ENCODE data around the gene SMIM30. TPM values are rescaled to one million over a fixed set of nuclear protein-coding genes. Genes with fewer than 3 reads are reported as not detected.
A peak's percentile ranks its signal among the peaks of the same experiment; 100 is the strongest.
"Not testable (repeated sequence)": the region's sequence is repeated elsewhere in the genome, so short reads cannot be mapped to it uniquely, and the experiment has no call there.

Gene SMIM30, protein sequence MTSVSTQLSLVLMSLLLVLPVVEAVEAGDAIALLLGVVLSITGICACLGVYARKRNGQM
- 100 to 1,000 TPM in 1 of 4 donors, 10 to 100 TPM in 3; 49.9 to 113 (median 83.3) TPM for polyA plus RNA-seq (ENCODE audit: insufficient read length in 4 of 4)

DNA sequence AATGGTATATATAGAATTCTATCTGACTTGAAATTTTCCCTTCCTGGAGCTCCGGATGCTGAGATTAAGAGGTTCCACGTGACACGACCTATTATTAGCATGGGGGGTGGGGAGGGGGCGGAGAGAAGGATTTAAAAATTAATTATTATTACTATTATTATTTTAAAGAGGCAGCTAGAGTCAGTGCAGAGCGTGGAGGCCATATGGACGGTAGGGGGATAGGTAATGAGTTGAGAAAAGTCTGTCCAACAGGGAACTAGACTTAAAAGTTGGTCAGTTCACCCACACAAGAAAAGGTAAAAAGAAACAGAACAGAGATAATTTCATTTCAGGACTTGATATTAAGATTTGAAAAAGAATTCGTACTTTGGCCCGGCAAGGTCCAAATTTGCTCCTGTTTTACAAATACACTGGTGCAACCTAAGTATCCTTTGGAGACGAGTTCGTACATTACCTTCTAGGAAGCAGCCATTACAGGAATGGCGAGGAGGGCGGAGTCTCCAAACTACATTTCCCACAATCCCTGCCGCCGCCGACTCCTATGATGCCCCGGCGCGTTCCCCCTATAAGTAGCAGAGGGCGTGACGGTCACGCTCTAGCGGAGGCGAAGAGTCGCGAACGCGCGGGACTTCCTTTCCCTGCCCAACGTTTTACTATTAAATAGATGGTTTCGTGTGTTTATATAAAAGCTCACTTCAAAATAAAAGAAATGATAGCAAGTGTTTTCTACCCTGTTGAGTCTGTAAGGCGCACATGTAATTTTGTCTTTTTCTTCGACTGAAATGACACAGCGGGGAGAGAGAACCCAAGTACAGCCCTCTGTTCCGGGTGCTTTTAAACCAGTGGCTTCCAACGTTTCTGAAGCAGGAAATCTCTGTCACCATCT is at the start of gene SMIM30:
SMIM30 (minus strand) TSS at position 481 of the 886 bp plus-strand sequence. CDS start 976 bp downstream, outside the sequence.
- peak; percentile 82 to 88 (median 86) for DNase-seq (ENCODE audit: low read depth in 4 of 4, low spot score in 3 of 4)

DNA sequence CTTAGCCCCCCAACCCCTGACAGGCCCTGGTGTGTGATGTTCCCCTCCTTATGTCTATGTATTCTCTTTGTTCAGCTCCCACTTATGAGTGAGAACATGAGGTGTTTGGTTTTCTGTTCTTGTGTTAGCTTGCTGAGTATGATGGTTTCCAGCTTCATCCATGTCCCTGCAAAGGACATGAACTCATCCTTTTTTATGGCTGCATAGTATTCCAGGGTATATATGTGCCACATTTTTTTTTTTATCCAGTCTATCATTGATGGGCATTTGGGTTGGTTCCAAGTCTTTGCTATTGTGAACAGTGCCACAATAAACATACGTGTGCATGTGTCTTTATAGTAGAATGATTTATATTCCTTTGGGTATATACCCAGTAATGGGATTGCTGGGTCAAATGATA is 47.8 kb upstream of the SMIM30 start:
- DNase-seq (ENCODE audit: low read depth in 4 of 4, low spot score in 3 of 4): not testable (repeated sequence)

DNA sequence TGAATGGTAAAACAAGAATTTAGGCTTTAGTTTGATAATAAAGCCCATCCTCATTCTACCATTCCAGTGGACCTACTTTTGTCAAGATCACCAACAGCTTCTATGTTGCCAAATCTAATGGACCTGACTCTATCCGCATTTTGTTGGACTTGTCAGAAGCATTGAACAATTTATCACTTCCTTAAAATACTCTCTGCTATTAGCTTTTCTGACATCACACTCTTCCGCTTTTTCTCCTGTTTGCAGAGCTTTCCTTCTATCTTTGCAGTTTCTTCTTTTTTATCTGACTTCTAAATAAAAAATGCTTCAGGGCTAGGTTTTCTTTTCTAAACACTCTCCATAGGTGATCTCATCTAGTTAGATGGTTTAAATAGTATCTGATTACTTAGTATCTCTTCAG is 42.7 kb upstream of the SMIM30 start:
- DNase-seq (ENCODE audit: low read depth in 4 of 4, low spot score in 3 of 4): no peak

DNA sequence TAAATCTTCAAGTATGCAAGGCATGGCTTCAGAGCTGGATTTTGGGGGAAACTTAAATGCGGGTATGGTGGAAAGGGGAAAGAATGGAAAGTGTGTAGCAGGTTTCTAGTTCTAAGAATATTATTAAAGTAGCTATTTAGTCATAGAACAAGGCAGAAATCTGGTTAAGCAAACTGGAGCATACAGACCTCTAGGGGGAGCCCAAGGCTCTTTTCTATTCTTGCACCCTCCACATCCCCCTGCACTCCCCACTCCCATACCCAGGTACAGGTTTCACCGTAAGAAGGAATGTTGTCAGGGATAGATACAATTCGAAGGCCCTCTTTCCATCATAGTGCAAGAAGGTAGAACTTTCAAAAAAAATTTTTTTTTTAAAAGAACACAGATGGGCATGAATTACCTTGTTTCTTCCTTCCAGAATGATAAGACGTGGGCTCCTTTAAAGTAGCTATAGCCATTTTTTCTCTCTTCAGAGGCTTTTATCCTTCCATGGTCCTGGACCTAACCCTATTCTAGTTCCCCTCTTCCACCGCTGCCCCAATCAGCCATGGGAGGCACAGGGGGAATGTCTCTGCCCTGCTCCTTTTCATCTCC is 41.5 kb upstream of the SMIM30 start:
- DNase-seq (ENCODE audit: low read depth in 4 of 4, low spot score in 3 of 4): peak in 1 of 4 donors; percentile 5

DNA sequence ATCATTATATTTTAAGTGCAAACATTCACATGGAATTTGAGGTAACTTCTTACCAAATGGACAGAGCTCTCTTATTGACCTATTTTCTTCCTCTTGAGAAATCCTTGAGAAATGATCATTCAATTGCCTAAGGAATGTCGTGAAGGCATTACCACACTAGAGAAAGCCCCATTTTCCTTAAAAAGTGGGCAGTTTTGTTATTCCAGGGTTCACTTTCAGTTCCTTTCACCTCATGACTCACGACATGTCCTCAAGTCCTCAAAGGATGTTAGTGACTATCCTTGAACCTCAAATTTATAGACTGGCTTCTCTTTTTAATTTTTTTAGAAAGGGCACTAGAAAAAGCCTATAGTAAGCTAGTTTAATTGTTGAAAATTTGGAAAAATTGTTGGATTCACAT is 40.4 kb upstream of the SMIM30 start:
- DNase-seq (ENCODE audit: low read depth in 4 of 4, low spot score in 3 of 4): no peak

DNA sequence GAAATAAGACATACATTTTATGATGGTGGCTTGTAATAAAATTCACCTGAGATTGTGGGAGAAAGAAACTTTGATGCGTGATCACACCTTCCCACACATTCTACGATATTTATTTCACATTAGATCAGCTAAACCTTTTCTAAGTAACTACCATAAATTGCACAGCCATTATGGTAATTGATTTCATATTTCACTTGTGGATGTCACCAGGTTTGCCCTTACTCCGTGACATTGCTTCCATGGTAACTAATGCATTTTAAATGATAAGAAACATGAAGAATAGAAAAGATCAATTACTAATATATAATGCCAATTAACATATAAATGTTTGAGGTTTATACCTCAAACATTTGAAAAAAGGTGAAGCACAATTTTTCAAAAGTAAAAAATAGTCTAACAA is 35.8 kb upstream of the SMIM30 start:
- no peak for DNase-seq (ENCODE audit: low read depth in 4 of 4, low spot score in 3 of 4)

DNA sequence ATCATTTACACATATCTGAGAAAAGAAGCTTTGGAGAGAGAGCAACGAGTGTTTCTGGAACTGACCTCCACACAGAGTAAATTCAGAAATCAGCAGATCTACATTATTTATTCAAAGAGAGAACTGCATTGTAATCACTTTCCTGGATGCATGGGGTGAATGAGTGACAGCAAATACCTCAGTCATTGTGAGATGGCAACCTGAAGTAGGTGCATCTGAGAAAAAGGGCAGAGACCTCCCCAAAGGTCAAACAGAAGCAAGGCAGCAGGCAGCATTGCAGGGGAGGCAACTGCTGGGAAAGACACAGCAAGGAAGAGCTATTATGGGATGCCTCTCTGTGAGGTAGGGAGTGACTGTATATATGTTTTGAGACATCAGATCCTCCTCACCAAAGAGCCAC is 26.5 kb upstream of the SMIM30 start:
- DNase-seq (ENCODE audit: low read depth in 4 of 4, low spot score in 3 of 4): no peak

DNA sequence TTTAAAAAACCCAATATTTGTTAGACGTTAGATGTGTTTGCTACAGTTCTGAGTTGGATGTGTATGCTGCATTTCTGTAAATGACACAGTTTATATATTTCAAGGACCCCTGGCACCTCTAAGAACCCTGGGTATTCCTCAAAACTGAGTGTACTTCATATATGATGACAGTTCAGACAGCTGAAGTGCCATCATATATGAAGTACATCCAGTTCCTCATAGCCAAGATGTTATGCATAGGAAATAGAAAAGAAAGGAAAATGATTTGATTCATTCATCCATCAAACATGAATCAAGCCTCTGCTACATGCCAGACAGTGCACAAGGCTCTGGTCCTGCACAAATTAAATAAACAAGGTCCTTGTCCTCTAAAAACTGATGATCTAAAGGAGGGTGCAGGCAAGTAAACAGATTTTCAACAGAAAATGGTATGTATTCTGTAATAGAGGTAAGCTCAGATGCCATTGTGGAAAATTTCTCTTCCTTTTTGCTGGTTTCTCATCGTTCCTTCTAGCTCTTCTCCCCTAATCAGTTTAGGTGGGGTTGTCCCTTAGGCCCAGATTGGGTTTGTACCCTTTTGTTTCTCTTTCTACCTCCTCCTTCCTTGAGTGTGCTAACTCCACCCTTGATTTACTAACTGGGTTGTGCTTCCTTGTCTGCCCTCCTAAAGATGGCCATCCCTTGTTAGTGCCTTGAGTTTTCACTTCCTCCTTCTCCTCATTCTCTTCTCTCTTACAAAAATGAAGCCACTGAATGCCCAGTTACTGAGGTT is 25.3 kb upstream of the SMIM30 start:
- no peak for DNase-seq (ENCODE audit: low read depth in 4 of 4, low spot score in 3 of 4)

DNA sequence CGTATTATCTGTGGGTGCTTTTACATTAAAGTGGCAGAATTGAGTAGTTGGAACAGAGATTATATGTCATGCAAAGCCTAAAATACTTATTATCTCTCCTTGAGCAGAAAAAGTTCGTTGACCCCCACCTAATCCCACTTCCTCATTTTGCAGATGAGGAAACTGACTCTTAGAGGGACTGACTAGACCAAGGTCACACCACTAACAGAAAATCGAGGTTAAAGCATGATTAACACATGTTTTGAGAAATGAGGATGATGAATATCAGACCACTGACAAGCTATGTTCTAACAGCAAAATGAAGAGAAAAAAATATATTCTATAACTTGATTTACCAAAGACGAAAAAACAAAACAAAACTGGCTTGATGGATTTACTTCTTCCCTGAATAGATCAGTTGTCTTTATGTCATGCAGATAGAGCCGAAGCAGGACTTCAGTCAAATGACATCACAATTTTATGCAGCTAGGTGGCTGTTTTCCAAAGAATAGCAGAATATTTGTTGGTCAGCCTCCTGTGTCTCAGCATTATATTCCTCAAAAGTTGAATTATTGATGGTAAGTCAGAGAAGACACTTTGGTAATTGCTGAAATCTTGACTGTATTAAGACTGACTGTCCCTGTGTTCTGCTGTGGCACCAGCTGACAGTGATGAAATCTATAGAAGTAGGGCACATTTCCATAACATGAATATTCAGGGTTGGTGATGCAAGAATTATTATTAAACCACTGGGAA is 24.2 kb upstream of the SMIM30 start:
- DNase-seq (ENCODE audit: low read depth in 4 of 4, low spot score in 3 of 4): no peak

DNA sequence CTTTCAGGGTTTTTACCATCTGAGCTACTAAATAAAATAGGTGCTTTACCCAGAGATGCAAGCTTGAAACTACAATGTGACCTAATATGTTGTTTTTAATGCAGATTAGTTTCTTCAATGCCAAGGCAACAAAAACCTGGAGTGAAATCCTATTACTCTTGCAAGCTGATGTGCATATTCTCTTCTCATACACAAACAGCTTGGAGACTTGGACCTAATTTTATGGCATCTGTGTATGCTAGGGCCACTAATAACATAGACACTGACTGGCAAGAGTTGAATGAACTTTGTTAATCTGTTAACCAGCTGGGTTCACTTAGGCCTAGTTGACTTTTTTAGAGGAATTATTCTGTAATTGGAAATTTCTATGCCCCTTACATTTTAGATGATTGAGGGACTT is 23.4 kb upstream of the SMIM30 start:
- no peak for DNase-seq (ENCODE audit: low read depth in 4 of 4, low spot score in 3 of 4)

DNA sequence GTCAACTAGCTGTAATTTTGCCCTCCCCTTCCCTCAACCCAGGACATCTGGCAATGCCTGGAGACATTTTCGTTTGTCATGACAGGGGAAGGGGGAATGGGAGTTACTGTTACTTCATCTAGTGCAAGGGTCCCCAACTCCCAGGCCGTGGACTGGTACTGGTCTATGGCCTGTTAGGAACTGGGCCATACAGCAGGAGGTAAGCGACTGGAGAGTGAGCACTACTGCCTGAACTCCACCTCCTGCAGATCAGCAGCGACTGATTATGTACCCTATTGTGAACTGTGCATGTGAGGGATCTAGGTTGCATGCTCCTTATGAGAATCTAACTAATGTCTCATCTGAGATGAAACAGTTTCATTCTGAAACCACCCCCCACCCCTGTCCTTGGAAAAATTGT is 22.6 kb upstream of the SMIM30 start:
- DNase-seq (ENCODE audit: low read depth in 4 of 4, low spot score in 3 of 4): no peak

DNA sequence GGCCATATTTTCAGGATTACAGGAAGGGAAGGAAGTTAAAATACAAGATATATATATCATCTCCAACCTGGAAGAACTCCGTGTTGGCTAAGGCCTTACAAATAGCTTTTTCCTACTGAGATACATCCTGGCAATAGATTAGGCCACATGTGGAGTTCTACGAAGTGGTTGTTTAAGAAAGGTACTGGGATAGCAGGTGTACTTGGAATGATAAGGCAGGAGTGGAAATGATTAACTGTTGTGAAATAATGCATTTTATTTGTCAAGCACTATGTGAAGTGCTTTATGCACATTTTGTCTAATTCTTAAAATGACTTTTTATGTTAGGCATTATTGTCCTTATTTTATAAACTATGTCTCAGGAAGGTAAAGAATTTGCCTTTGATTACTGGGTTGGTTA is 18.9 kb upstream of the SMIM30 start:
- no peak for DNase-seq (ENCODE audit: low read depth in 4 of 4, low spot score in 3 of 4)

DNA sequence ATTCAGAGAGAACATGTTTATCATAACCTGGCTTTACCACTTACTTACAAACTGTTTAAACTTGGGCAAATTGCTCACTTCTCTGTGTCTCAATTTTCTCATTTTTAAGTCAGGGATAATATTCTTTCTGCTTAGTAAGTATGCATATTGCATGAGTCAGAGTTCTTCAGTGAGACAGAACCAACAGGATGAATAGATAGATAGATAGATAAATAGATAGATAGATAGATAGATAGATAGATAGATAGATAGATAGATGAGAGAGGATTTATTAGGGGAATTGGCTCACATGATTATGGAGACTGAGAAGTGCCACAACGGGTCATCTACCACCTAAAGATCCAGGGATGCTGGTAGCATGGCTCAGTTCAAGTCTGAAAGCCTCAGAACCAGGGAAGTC is 15.7 kb upstream of the SMIM30 start:
- no peak for DNase-seq (ENCODE audit: low read depth in 4 of 4, low spot score in 3 of 4)

DNA sequence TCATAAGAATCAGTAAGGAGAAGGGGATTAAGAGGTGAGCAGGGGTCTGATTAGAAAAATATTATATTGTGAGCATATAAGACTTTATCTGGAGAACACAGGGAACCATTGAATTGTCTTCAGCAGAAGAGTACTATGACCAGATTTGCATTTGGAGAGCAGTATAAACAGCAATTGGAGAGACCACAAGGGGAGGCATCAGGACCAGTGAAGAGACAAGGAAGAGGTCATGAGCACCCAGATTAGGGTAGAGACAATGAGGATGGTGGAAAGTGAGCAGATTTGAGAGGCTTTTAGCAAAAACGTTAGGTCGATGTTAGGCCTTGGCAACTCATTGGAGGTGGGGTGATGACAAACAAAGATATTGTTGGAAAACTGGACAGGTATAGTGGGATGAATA is 13.0 kb upstream of the SMIM30 start:
- no peak for DNase-seq (ENCODE audit: low read depth in 4 of 4, low spot score in 3 of 4)

DNA sequence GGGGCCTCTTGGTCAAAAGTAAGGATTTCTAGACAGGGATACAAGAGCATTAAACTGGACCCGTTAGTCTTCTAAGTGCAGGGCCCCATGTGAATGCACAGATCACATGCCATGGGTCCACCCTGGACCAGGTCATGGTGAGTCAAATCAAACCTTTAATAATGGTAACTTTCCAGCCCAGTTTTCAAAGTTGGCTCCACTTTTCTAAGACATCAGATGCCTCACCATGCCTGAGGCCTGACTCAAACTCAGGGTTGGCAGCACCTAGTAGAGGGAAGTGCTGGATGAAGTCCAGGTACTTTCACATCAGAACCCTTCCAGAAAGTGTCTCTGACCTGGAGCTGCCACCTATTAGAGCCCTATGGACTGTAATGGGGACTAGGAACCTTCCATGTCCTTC is 9.7 kb upstream of the SMIM30 start:
- no peak for DNase-seq (ENCODE audit: low read depth in 4 of 4, low spot score in 3 of 4)

DNA sequence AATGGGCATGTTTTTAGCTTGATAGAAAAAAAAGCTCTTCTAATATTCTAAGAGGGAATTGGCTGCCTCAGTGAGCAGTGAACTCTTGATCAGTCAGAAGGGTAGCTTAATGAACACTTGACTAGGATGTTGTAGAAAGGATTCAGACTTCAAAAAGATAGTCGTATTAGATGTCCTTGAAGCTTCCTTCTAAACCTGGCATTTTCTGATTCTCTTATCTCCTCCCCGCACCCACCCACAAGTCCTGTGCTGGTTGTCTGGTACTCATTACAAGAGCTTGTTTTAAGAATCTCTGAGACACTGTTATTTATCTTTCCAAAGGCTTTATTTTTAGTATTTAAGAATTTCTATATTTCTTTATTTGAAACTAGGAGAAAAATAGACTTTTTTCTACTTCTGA is 7.4 kb upstream of the SMIM30 start:
- no peak for DNase-seq (ENCODE audit: low read depth in 4 of 4, low spot score in 3 of 4)

DNA sequence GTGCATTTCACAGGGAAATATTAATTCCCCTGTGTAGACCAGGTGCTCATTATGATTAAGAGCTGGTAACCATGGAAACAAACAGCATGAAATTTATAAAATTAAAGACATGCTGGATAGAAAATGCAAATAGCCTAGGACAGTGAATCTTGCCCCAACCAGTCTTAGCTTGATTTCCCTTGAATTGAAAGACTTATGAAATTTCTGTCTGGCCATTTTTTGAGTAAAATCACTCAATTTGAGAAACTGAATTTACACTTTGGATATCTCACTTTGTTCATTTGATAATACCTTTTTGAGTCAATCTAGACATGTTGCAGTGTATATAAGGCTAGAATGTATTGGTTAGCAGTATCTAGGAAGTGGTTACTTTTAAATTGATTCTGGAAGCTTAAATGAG is 4.4 kb upstream of the SMIM30 start:
- no peak for DNase-seq (ENCODE audit: low read depth in 4 of 4, low spot score in 3 of 4)

DNA sequence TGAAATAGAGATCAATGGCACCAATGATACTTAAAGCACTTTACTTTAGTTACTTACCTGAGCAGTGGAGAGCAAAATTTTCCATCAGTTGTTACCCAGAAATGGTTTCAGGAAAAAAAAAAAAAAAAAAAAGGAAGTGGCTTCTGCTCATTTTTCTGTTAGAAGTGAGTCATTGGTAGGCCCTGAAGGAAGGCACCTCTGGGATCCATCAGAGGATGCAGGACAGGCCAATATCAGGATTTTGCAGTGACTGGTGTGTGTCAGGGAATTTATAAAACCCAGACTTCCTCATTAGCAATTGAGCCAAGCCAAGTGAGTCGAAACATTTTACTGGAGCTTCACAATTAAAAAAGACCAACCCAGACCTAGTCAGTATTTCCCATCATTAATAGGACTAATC is 2.3 kb upstream of the SMIM30 start:
- no peak for DNase-seq (ENCODE audit: low read depth in 4 of 4, low spot score in 3 of 4)

DNA sequence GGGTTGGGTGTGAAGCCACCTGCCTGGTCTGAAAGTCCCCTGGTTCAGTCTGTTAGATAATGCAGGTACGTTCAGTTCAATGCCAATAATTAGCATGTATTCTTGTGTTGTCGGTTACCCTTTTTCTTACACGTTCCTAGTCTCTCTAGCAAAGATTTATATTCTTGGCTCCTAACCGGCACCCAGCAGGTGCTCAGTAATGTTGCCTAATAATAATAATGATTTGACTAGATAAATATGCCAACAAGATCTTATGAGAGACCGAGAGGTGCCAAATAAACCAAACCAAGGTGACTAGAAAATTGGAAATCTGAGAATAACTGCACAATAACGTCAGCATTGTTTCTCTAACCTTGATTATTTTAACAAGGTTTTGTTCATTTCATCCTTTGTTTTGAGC is 1.1 kb upstream of the SMIM30 start:
- DNase-seq (ENCODE audit: low read depth in 4 of 4, low spot score in 3 of 4): no peak

DNA sequence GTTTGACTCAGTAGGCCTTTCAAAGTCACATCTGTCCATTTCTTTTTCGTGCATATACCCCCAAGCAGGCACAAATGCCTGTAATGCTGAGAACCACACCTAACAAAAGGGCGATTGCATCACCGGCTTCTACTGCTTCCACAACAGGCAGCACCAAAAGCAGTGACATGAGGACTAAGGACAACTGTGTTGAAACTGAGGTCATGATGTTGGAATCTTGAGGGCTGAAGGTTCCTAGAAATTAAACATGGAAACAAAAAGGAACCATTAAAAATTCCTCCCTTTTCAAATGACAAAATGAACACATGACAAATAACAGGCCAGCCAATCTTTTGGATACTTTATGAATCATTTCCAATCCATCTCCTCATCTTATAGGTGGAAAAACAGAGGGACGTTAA is 980 bp downstream of the SMIM30 start:
- not testable (repeated sequence) for DNase-seq (ENCODE audit: low read depth in 4 of 4, low spot score in 3 of 4)

DNA sequence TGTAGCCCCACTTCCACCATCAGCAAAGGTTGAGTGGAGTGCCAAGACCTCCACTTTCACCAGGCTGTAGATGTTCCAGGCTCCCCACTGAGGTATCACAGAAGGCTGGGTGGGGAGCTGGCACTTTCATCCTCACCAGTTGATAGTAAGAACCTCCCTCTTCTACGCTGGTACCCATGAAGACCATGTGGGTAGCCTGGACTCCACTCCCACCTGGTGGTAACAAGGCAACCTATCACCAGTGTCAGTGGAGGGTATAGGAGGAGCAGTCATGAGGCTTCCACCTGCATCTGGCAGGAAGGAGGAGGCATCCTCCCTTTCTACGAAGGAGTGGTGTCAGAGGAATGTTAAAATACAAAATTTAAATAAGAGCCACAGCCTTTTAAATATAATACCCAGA is 4.4 kb downstream of the SMIM30 start:
- DNase-seq (ENCODE audit: low read depth in 4 of 4, low spot score in 3 of 4): no peak

Data from left renal pelvis (tissue), 4 donors.